Urinary bladder (tissue), 4 donors: ENCODE results near the gene NCOA4. TPM values are rescaled to one million over a fixed set of nuclear protein-coding genes. Genes with fewer than 3 reads are reported as not detected.

ENCODE experiments used
- DNase-seq: peaks from one replicate; pipeline ENCODE4 v3.0.0-alpha.2; 2015; ENCODE audit errors: extremely low spot score
- H3K27ac ChIP-seq: one replicate; pipeline ENCODE4 v1.5.1; 2013; ENCODE audit warnings: low read depth, mild to moderate bottlenecking, moderate library complexity
- H3K36me3 ChIP-seq: one replicate; pipeline ENCODE4 v1.6.1; 2013; ENCODE audit warnings: mild to moderate bottlenecking, moderate library complexity; ENCODE audit not compliant: insufficient read depth
- H3K4me1 ChIP-seq: one replicate; pipeline ENCODE4 v1.6.1; 2013; ENCODE audit warnings: mild to moderate bottlenecking, moderate library complexity; ENCODE audit not compliant: insufficient read depth
- H3K4me3 ChIP-seq: one replicate; pipeline ENCODE4 v1.5.1; 2013; ENCODE audit warnings: low read depth, low read length
- WGBS: extraction: QIAGEN DNeasy Blood & Tissue Kit; methylation state at CpG from one replicate; pipeline ENCODE4 v1.1.7; 2013; 5-methylcytosine and 5-hydroxymethylcytosine counted together
- polyA plus RNA-seq: library from polyadenylated mRNA; stranded (reverse); fragments of 200-250 nt; gene quantifications from one replicate; pipeline ENCODE4 v1.2.3, GENCODE V29; 2013
- total RNA-seq: library from RNA; depleted of rRNA; stranded (reverse); fragments of >200 nt; gene quantifications from one replicate; pipeline ENCODE4 v1.2.3, GENCODE V29; 2014
- donor health status: healthy with polysubstance abuse.
- donor health status: healthy.

NCOA4 gene
- total and polyA plus RNA-seq, 2 donors, result 94.8 to 258 TPM

DNA sequence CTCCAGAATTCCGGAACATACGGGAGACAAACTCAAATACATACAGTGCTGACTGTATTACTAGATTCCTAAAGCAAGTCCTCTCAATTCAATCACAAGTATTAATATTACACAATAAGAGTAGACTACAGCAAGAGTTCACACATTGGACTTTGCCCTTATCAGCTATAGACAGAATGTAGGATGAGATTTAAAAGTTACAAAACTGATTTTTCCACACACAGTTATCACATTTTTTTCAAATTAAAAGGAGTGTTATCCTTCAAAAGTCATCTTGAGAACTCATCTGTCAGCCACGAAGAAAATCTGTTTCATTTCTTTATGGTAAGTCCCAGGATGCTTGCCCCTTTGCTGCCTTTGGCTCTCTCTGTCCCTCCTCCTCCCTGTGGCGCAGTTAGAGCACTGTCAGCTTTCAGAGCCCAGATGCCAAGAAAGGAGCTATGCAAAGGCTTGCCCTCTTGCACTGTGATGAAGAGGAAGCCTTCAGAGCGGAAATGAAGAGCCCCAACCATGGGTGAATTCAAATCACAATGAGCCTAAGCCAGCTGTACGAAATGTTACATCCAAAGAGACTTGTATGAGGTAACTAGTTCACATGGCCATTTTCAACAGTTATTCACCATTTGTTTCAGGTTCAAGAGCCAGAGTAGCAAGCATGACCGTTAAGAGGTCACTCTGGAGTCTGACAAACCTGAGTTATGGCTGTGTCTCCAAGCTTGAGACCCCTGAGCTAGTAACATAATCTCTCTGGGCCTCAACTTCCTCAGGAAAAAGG lies 10.7 kb downstream of the NCOA4 start:
- no peak overlapping the region for H3K4me3 ChIP-seq
- no peak for DNase-seq
- H3K4me1 ChIP-seq, result peaks cover 2% of the 10 kb centered on the region
- no peaks in the 10 kb centered on the region for H3K36me3 ChIP-seq
- no peak overlapping the region for H3K27ac ChIP-seq
- 74% methylated on average over 7 of the region's 7 CpGs for WGBS

DNA sequence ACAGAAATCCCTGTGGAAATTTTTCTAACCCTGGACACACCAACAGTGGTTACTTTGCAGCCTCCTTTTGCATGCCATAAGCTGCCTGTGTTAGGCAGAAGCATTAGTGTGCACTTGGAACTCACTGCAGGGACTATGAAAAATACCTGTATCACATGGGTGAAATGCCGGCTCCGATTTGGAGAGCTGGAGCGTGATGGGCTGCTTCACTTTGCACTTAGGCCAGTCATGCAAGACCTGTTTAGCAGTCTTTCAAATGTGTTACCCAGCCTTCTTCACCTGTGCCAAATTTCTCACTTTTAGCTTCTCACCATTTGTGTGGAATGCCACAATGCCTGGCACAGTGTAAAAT lies 11.3 kb downstream of the NCOA4 start:
- no peak overlapping the region for H3K4me3 ChIP-seq
- H3K4me1 ChIP-seq, result peaks cover 2% of the 10 kb centered on the region

DNA sequence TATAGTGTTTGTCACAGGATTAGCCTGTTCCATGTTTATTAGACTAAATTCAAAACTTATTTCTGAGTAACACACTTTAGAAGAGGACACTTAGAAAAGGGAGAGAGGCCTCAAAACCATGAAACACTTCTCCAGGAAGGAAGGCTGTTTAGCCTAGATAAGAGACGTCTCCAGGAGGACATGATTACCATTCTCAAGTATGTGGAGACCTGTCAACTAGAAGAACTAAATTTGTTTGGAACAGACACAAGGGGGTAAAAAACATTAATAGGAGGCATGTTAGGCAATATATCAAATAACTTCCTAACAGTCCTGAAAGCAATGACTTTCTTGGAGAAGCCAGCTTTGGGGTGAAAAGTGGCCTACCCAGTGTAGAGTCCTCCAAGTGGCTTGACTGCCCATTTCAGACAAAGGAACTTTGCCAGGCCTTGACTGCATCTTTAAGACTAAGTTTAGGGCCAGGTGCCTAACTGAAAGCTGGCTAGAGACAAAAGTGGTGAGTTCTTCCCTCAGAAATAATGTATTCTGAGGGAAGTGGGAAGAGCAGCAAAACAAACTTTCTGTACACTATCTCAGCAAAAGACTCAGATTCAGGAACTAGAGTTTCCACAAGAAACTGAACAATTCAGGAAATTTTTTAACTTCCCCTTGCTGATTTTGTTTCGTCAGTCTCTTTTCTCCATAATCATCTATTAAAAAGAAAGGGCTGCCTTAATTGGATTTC lies 11.8 kb downstream of the NCOA4 start:
- no peak for DNase-seq
- Histone ChIP-seq H3K4me3 (no peak overlapping the region), H3K4me1 (peaks cover 2% of the 10 kb centered on the region), H3K27ac (peak overlapping the region; percentile 10), H3K36me3 (peaks cover 3% of the 10 kb centered on the region)
- 60% methylated on average over 2 of the region's 2 CpGs for WGBS

More for the DNA sequence above, 11.3 kb downstream of the NCOA4 start:
- WGBS, result 91% methylated on average over 3 of the region's 3 CpGs
- DNase-seq, result no peak
- Histone ChIP-seq H3K36me3 (peaks cover 2% of the 10 kb centered on the region), H3K27ac (no peak overlapping the region)

DNA sequence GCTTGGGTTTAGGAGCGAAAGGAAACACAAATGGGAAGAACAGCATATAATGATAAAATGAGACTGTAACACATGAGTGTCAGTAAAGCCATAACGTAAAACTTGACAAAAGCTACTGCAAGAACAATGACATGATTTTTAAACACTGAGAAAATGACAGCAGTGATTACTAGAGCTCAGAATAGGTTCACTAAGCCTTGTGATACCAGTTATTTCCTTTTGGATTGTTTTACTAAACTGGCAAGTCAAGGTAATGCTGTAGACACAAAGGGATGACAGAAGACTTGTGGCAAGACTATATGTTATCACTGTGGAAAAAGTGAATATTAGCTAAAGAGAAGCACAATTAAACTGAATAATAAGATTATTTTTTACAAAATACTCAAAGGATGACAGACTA lies 12.7 kb downstream of the NCOA4 start:
- Histone ChIP-seq H3K4me1 (no peaks in the 10 kb centered on the region), H3K27ac (no peak overlapping the region), H3K4me3 (no peak overlapping the region), H3K36me3 (peaks cover 6% of the 10 kb centered on the region)
- WGBS, result 87% methylated on average over 2 of the region's 2 CpGs
- no peak for DNase-seq

DNA sequence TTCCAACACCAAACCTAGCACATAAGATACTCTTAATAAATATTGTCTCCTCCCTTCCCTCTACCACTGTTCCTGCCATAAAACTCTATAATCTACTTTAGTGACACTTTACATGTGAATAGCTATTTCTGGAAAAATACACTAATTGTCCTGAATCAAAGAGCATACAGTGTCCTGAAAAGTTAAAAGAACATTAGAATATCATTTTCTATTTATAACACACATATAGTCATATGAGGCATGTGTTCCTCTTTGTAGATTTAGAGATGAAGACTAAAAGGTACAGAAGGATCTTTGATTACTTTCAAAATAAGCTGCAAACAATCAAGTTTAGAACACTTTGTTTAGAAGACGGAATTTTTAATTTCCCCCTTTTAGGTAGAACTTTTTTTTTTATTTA lies 13.6 kb downstream of the NCOA4 start:
- peaks cover 6% of the 10 kb centered on the region for H3K36me3 ChIP-seq
- DNase-seq, result no peak
- 92% methylated on average over 1 of the region's 1 CpG for WGBS
- H3K4me1 ChIP-seq, result no peaks in the 10 kb centered on the region
- H3K4me3 ChIP-seq, result no peak overlapping the region
- no peak overlapping the region for H3K27ac ChIP-seq

DNA sequence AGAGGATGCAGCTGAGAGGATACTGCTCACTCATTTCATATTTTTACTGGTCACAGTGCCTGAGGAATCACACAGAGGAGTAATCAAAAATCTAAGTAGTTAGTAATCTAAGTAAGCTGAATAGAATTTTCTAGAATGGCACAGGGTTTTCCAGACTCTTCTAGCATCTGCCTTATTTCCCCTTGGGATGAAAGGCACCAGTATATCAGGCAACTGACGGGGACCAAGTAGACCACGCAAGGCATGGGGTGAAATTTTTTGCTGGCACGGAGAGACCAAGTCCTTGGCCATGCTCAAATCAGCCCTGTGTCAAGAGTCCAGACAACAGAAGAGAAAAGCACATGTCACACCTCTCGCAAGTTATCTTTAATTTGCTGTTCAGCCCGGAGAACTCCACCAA lies 14.2 kb downstream of the NCOA4 start:
- 96% methylated on average over 5 of the region's 5 CpGs for WGBS
- H3K36me3 ChIP-seq, result peaks cover 6% of the 10 kb centered on the region
- H3K4me3 ChIP-seq, result no peak overlapping the region
- DNase-seq, result no peak
- H3K4me1 ChIP-seq, result no peaks in the 10 kb centered on the region
- no peak overlapping the region for H3K27ac ChIP-seq

DNA sequence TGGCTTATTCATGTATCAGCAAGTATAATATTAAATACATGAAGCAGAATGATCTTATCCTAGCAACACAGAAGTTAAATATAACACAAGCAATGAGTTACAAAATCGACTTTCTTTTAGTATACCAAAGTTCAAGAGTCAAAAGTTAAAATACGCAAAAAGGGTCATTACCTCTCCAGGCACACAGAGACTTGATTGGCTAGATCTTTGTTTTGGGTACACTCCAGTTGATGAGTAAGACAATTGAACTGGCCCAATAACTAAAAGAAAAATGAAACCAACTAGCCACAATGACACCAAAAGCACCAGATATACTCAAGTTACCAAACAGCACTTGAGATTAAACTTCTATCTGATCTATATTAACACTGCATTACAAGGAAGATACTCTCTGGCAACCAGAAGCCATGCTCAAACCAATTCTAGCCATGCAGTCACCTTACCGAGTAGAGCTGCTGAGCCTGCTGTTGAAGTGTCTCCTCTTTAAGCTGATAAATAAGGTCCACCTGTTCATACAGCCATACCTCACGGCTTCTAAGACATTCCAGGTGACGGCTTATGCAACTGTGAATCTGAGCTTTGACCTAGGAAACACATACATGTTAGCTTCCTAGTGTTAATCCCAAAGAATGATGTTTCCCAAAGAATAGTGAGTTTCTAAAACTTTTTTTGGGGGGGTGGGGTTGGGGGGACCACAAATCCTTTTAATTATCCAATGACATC lies 15.6 kb downstream of the NCOA4 start:
- H3K27ac ChIP-seq, result no peak overlapping the region
- no peak for DNase-seq
- H3K4me1 ChIP-seq, result no peaks in the 10 kb centered on the region
- H3K4me3 ChIP-seq, result no peak overlapping the region
- WGBS, result 92% methylated on average over 5 of the region's 5 CpGs
- H3K36me3 ChIP-seq, result peaks cover 8% of the 10 kb centered on the region

DNA sequence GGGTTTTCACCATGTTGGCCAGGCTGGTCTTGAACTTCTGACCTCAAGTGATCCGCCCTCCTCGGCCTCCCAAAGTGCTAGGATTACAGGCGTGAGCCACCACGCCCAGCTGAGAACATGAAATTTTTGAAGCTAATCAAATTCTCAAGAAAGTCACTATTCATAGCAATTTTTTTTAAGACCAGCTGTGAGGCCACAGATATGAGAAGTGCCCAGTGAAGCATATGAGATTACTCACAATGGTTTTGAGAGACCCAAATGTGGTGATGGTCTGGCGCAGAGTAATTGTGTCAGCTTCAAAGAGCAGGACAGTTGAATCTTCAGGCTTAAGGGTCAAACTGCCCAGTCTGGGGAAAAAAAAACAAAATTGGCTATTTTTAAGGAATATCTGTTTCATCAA lies 16.2 kb downstream of the NCOA4 start:
- Histone ChIP-seq H3K4me1 (no peaks in the 10 kb centered on the region), H3K36me3 (peaks cover 8% of the 10 kb centered on the region), H3K4me3 (no peak overlapping the region), H3K27ac (no peak overlapping the region)
- DNase-seq, result no peak
- 92% methylated on average over 5 of the region's 5 CpGs for WGBS

DNA sequence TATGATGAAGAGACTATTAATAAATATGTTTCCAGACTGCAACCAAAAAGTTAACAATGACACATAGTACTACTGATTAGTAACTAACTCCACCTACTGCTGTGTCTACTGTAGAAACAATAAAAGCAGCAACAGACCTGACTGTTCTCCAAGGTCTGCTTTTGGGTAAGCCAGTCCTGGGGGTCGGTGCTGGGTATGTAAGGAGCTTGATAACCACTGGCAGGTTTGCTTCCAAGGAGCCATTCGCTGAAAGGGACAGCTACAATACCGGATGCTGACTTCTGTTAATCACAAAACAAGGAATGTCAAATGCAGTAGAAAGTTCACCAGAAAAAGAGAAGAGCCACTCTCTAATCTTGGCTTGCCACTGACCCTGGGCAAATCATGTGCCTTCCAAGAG lies 17.7 kb downstream of the NCOA4 start:
- WGBS, result 93% methylated on average over 3 of the region's 3 CpGs
- peaks cover 8% of the 10 kb centered on the region for H3K36me3 ChIP-seq
- no peaks in the 10 kb centered on the region for H3K4me1 ChIP-seq
- no peak overlapping the region for H3K4me3 ChIP-seq
- H3K27ac ChIP-seq, result no peak overlapping the region
- DNase-seq, result no peak

DNA sequence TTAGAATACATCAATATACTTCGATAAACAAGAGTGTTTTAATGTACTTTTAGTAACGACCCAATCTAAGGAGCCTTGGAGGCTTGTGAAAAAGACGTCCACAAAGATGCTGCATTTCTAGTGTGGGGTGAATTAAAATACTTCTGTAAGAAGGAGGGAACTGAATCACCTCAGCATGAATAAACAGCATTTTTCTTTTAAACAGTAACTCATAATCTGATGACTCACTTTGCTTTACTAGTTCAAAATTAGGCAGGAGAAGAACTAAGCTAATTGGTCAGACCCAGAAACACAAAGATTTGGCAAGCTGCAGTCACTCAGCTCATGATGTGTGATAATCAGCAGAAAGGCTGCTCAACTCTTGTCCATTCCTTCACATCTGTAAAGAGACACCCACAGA lies 24.2 kb downstream of the NCOA4 start:
- 73% methylated on average over 3 of the region's 3 CpGs for WGBS
- Histone ChIP-seq H3K27ac (no peak overlapping the region), H3K4me3 (no peak overlapping the region), H3K36me3 (peaks cover 2% of the 10 kb centered on the region), H3K4me1 (no peaks in the 10 kb centered on the region)
- DNase-seq, result no peak

DNA sequence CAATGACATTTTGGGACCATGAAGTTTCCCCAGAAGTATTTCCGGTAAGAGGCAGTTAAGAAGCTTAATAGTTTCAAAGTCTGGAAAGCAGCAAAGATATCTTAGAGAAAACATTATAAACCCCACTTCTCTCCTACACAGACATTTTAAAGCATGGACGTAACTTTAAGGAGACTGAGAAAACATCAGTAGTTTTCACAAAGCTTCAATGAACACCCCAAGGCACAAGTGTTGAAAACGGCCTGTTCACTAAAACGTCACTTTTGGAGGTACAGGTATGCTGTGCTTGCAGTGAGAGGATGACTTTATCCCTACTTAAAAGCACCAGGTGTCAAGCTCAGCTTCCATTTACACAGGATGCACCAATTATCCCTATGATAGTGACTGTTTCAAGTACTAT lies 25.0 kb downstream of the NCOA4 start:
- H3K27ac ChIP-seq, result no peak overlapping the region
- no peaks in the 10 kb centered on the region for H3K4me1 ChIP-seq
- DNase-seq, result no peak
- H3K36me3 ChIP-seq, result peaks cover 2% of the 10 kb centered on the region
- H3K4me3 ChIP-seq, result no peak overlapping the region
- WGBS, result 77% methylated on average over 4 of the region's 4 CpGs

DNA sequence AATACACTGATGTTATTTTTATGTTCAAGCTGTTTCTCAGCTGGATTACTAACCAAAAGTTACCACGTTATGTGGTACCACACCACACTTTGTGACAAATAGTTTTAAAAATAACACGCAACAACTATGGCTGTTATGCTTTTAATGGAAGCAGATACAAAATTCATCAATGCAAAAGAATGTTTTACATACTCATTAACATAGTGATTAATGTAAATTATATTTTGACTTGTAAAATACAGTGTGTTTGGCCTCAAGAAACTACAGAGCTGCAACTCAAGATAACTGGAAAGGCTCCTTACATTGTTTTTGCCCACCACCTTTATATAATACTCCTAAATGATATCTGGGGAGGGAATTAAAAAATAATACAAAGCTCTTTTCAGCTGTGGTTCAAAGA lies 25.5 kb downstream of the NCOA4 start:
- Histone ChIP-seq H3K4me1 (no peaks in the 10 kb centered on the region), H3K4me3 (no peak overlapping the region), H3K27ac (no peak overlapping the region), H3K36me3 (no peaks in the 10 kb centered on the region)
- WGBS, result 92% methylated on average over 2 of the region's 2 CpGs
- no peak for DNase-seq

DNA sequence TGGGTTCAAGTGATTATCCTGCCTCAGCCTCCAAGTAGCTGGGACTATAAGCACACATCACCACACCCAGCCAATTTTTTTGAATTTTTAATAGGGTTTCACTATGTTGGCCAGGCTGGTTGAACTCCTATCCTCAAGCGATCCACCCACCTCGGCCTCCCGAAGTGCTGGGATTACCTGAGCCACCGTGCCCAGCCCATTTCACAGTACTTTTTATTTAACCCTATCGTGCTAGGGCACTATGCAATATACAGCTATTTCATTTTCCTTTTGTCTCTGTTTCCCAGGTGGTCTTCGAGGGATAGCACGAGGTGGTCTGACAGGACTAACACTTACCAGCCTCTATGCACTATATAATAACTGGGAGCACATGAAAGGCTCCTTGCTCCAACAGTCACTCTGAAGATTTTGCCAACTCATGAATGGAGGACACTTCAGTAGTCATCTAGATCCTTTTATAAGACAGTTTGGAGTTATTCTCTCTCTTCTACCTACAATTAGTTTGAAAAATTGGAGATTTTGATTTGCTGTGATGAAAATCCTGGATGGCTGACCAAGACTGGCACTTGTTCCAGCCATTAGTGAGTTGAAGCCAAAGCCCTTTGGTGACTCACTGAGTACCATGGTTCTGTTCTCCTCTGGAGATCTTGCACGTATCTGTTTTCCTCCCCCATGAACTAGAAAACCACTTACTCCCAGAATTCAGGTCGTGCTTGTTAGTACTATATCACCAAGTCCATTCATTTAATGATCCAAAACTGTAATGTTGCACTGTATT lies 27.3 kb downstream of the NCOA4 start:
- H3K4me1 ChIP-seq, result no peaks in the 10 kb centered on the region
- H3K4me3 ChIP-seq, result no peak overlapping the region
- no peak for DNase-seq
- WGBS, result 88% methylated on average over 9 of the region's 9 CpGs
- peaks cover 3% of the 10 kb centered on the region for H3K36me3 ChIP-seq
- no peak overlapping the region for H3K27ac ChIP-seq
